ENCODE measurements around the gene COQ10A.

COQ10A gene

DNA sequence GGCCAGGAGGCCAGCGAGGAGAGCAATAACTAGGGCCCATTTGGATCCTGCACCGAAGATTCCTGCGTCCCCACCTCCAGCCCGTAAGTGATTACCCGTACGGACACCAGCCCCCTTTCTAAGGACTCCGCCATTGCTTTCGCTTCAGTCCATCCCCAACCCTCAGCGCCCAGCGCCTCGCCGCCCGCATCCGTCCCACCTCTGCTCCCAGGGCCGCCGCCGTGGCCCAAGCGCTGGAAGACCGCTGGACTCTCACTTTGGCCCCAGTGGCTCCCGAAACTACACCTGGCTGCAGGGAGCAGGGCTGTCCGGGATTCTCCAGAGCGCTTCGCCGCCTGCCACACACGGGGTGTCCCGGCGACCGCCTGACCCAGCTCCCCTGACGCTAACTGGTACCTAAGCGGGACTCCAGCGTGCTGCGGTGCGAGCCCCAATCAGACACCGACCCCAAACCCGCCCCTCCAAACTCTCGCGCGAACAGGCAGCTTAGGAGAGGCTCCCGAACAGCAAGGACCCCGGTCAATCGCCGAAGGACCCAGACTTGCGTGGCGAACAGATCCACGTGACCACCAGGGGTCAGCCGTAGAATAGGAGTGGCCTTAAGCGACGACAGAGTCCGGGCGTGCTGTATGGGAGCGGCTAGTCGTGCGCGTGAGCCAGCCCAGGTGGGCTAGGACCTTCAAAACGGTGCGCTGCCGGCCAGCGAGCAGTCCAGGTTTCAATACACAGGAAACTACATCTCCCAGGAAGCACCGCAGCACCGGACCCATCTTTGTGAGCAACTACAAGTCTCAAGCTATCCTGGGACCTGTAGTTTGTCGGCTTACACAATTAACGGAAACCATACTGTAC is 49.1 kb downstream of the COQ10A start, which contains the start of gene CNPY2:
CNPY2 (minus strand) TSS at position 367 of the 852 bp plus-strand sequence. CDS start 771 bp downstream, outside the sequence.
- DNase-seq (ENCODE audit: low read depth): peak; percentile 74

DNA sequence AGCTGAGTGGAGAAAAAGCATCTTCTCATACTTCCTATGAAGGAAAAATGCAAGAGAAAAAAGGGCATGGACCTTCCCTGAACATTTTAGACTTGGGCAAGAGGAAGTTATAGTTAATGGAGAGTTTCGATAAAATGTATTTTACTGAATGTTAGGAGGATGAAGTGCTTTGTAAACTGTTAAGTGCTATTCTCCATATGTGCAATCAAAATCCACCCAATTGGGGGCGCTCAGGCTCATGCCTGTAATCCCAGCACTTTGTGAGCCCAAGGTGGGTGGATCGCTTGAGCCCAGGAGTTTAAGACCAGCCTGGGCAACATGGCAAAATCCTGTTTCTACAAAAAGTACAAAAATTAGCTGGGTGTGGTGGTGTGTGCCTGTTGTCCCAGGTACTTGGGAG is 50.9 kb downstream of the COQ10A start:
- no peak for DNase-seq (ENCODE audit: low read depth)

Measured in stimulated activated CD8-positive, alpha-beta memory T cell treated with anti-CD3 and anti-CD28 coated beads, Interleukin-15, amount 100 ng/mL, for 24 hours (primary cell).